Activated CD4-positive, alpha-beta T cell treated with anti-CD3 and anti-CD28 coated beads for 36 hours (primary cell): ENCODE results near the gene NUAK1. TPM values are rescaled to one million over a fixed set of nuclear protein-coding genes. Genes with fewer than 3 reads are reported as not detected.

Experiments used
- ATAC-seq: fragments of 200-7000 bp; cut with Tn5 transposase; one replicate; pipeline ENCODE4 v1.10.0; 2021; ENCODE audit warnings: mild to moderate bottlenecking, moderate library complexity
- CTCF ChIA-PET: fragments of 350-600 bp; sonication (Branson Sonifier 250); formaldehyde crosslinking; loops from one replicate; lab custom pipeline; 2021; ENCODE audit warnings: antibody characterized with exemption; lab: Charles Lee
- POLR2A ChIA-PET: fragments of 350-600 bp; sonication (Branson Sonifier 250); formaldehyde crosslinking; loops from one replicate; lab custom pipeline; 2021; ENCODE audit warnings: antibody characterized with exemption, inconsistent platforms; lab: Charles Lee
- DNase-seq: peaks from one replicate; pipeline ENCODE4 v3.0.0-alpha.2; 2020
- H3K27ac Mint-ChIP-seq: one replicate; pipeline ENCODE4 v1.8.0; 2021; ENCODE audit warnings: mixed read lengths
- H3K27me3 Mint-ChIP-seq: one replicate; pipeline ENCODE4 v1.8.0; 2021; ENCODE audit warnings: mixed read lengths
- H3K36me3 Mint-ChIP-seq: one replicate; pipeline ENCODE4 v1.8.0; 2021; ENCODE audit warnings: low read depth, mixed read lengths
- H3K4me1 Mint-ChIP-seq: one replicate; pipeline ENCODE4 v1.8.0; 2021; ENCODE audit warnings: mixed read lengths
- H3K4me3 Mint-ChIP-seq: one replicate; pipeline ENCODE4 v1.8.0; 2021; ENCODE audit warnings: mild to moderate bottlenecking, moderate library complexity, mixed read lengths
- H3K9me3 Mint-ChIP-seq: one replicate; pipeline ENCODE4 v1.8.0; 2021; ENCODE audit warnings: low read depth, mixed read lengths
- intact Hi-C, 2 experiments: fragments of 100-400 bp; cut with DNase I in 1 of 2; cut with micrococcal nuclease in 1 of 2; formaldehyde crosslinking; loops; one replicate each; pipeline versions ENCODE4 v1.14.2 to v1.15.1; 2022 to 2024; cut with DNase I, micrococcal nuclease
- total RNA-seq, 2 experiments: library from RNA; stranded (reverse); gene quantifications; one replicate each; pipeline ENCODE4 v1.2.3, GENCODE V29; 2021

The NUAK1 gene
- total RNA-seq, 2 experiments from 2014 or later, result not detected

DNA sequence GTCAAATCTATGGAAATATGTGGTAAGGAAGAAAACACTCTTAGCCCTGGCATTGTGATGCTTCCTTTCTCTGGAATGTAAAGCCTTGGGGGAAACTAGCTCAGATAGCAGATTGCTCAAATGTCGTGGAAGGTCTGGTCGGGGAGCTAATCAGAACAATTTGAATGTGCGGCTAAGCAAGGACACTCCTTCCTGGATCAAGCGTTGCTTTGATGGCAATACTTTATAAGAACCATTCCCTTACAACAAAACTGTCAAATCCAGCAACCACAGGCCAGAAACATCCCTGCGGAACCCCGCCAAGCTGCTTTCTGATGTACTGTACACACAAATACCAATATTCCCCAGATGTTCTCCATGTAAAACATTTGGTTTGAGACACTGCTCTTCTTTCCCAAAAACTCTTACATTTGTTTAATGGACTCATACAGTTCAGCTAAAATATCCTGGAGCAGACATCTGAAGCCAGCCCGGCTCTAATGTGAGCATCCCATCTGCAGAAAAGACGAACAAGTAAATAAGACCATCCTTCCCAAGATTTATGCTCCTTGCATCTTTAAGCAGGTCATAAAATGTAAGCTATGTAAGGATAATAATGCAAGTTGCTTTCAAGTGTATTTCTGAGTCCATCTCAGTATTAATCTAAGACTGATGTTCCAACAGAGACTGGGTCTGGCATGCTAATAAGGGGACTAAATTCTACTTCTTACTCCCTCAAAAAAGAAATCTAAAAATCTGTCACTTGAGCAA is 20.2 kb downstream of the NUAK1 start:
- Mint-ChIP-seq H3K9me3 (no peaks in the 10 kb centered on the region), H3K27ac (no peak overlapping the region), H3K27me3 (peaks cover 8% of the 10 kb centered on the region), H3K36me3 (no peaks in the 10 kb centered on the region), H3K4me3 (no peak overlapping the region), H3K4me1 (no peaks in the 10 kb centered on the region)
- intact Hi-C loops, result no loop called here
- POLR2A ChIA-PET, result no interaction called here
- ATAC-seq, result no peak
- no peak for DNase-seq
- CTCF ChIA-PET, result interaction anchor here (0.6 to 0.8 kb wide), 3 partner anchors 148 to 755 kb away, joined by 3 read pairs; no protein-coding TSS in a partner anchor

DNA sequence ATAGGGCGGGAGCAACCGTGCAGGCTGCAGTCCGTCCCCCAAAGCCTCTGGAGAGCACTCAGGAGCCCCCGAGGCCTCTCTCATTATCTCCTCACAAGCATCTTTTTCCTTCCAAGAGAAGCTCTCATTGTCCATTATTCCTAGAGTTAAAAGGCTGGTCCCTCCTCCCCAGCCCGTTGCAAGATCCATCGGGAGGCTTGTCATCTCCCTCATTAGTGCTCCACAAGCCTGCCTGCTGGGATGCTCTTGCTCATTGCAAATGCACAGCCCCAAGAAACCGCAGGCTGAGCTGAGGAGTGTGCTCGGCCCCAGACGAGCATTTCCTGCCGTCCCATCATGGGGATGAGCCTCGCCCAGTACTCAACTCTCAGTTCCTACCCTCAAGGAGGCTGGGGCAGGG is 23.3 kb downstream of the NUAK1 start:
- no peak overlapping the region for H3K4me3 Mint-ChIP-seq
- POLR2A ChIA-PET, result no interaction called here
- ATAC-seq (no peak), DNase-seq (no peak)
- no peaks in the 10 kb centered on the region for H3K36me3 Mint-ChIP-seq
- no peak overlapping the region for H3K27ac Mint-ChIP-seq
- CTCF ChIA-PET, result interaction anchor here (0.7 kb wide), 1 partner anchor 34 kb away, joined by 3 read pairs; no protein-coding TSS in a partner anchor
- peaks cover 5% of the 10 kb centered on the region for H3K27me3 Mint-ChIP-seq
- peaks cover 6% of the 10 kb centered on the region for H3K4me1 Mint-ChIP-seq
- intact Hi-C loops, result no loop called here
- no peaks in the 10 kb centered on the region for H3K9me3 Mint-ChIP-seq

GRCh38 chr12:106114447-106115068 is 24.2 kb downstream of the NUAK1 start:
- ChIA-PET POLR2A (no interaction called here), CTCF (no interaction called here)
- intact Hi-C loops, result no loop called here
- H3K27me3 Mint-ChIP-seq, result peaks cover 11% of the 10 kb centered on the region
- H3K4me1 Mint-ChIP-seq, result peaks cover 6% of the 10 kb centered on the region
- H3K27ac Mint-ChIP-seq, result no peak overlapping the region
- H3K36me3 Mint-ChIP-seq, result no peaks in the 10 kb centered on the region
- no peak for ATAC-seq
- no peaks in the 10 kb centered on the region for H3K9me3 Mint-ChIP-seq
- H3K4me3 Mint-ChIP-seq, result no peak overlapping the region
- DNase-seq, result no peak

- Mint-ChIP-seq H3K4me1 (peaks cover 6% of the 10 kb centered on the region), H3K27me3 (peaks cover 12% of the 10 kb centered on the region), H3K27ac (no peak overlapping the region), H3K36me3 (no peaks in the 10 kb centered on the region), H3K9me3 (no peaks in the 10 kb centered on the region), H3K4me3 (no peak overlapping the region)
- ATAC-seq, result no peak
- no peak for DNase-seq
- ChIA-PET CTCF (no interaction called here), POLR2A (no interaction called here)
- intact Hi-C loops, result no loop called here
Measured at GRCh38 chr12:106113824-106114446, 24.8 kb downstream of the NUAK1 start.

- Mint-ChIP-seq H3K9me3 (no peaks in the 10 kb centered on the region), H3K4me3 (no peak overlapping the region), H3K27me3 (peaks cover 12% of the 10 kb centered on the region), H3K4me1 (peaks cover 6% of the 10 kb centered on the region), H3K36me3 (no peaks in the 10 kb centered on the region), H3K27ac (no peak overlapping the region)
- intact Hi-C loops, result no loop called here
- no peak for DNase-seq
- ChIA-PET CTCF (no interaction called here), POLR2A (no interaction called here)
- ATAC-seq, result peak; percentile 16
Measured at GRCh38 chr12:106113446-106113823, 25.3 kb downstream of the NUAK1 start.

- Mint-ChIP-seq H3K27ac (no peak overlapping the region), H3K36me3 (no peaks in the 10 kb centered on the region), H3K27me3 (peaks cover 12% of the 10 kb centered on the region), H3K4me1 (peaks cover 6% of the 10 kb centered on the region), H3K9me3 (no peaks in the 10 kb centered on the region), H3K4me3 (no peak overlapping the region)
- DNase-seq, result peak; percentile 33
- intact Hi-C loops, result no loop called here
- ATAC-seq, result peak; percentile 73
- ChIA-PET CTCF (interaction anchor here (1.2 kb wide), 1 partner anchor 23 kb away, joined by 3 read pairs; no protein-coding TSS in a partner anchor), POLR2A (no interaction called here)
Measured at GRCh38 chr12:106113042-106113441, 25.7 kb downstream of the NUAK1 start.

- POLR2A ChIA-PET, result no interaction called here
- Mint-ChIP-seq H3K36me3 (no peaks in the 10 kb centered on the region), H3K27me3 (peaks cover 18% of the 10 kb centered on the region), H3K9me3 (no peaks in the 10 kb centered on the region), H3K27ac (no peak overlapping the region), H3K4me1 (peaks cover 6% of the 10 kb centered on the region), H3K4me3 (no peak overlapping the region)
- no peak for ATAC-seq
- CTCF ChIA-PET, result interaction anchor here (1.2 kb wide), 1 partner anchor 23 kb away, joined by 3 read pairs; no protein-coding TSS in a partner anchor
- intact Hi-C loops, result no loop called here
- no peak for DNase-seq
Measured at GRCh38 chr12:106112145-106112821, 26.5 kb downstream of the NUAK1 start.

GRCh38 chr12:106110626-106111300 is 28.0 kb downstream of the NUAK1 start:
- no peak for DNase-seq
- H3K9me3 Mint-ChIP-seq, result no peaks in the 10 kb centered on the region
- H3K4me3 Mint-ChIP-seq, result no peak overlapping the region
- no peak for ATAC-seq
- peaks cover 18% of the 10 kb centered on the region for H3K27me3 Mint-ChIP-seq
- POLR2A ChIA-PET, result no interaction called here
- no peaks in the 10 kb centered on the region for H3K36me3 Mint-ChIP-seq
- CTCF ChIA-PET, result no interaction called here
- H3K27ac Mint-ChIP-seq, result no peak overlapping the region
- H3K4me1 Mint-ChIP-seq, result peaks cover 6% of the 10 kb centered on the region
- intact Hi-C loops, result no loop called here

GRCh38 chr12:106109168-106109910 is 29.4 kb downstream of the NUAK1 start:
- Mint-ChIP-seq H3K4me3 (no peak overlapping the region), H3K27me3 (peaks cover 18% of the 10 kb centered on the region), H3K36me3 (no peaks in the 10 kb centered on the region), H3K27ac (no peak overlapping the region), H3K4me1 (peaks cover 6% of the 10 kb centered on the region), H3K9me3 (no peaks in the 10 kb centered on the region)
- CTCF ChIA-PET, result interaction anchor here (1.4 kb wide), 1 partner anchor 27 kb away, joined by 3 read pairs; no protein-coding TSS in a partner anchor
- ATAC-seq (no peak), DNase-seq (no peak)
- POLR2A ChIA-PET, result no interaction called here
- intact Hi-C loops, result no loop called here

GRCh38 chr12:106108185-106108835 is 30.4 kb downstream of the NUAK1 start:
- intact Hi-C loops, result no loop called here
- Mint-ChIP-seq H3K36me3 (no peaks in the 10 kb centered on the region), H3K4me3 (no peak overlapping the region), H3K9me3 (no peaks in the 10 kb centered on the region), H3K27ac (no peak overlapping the region), H3K4me1 (peaks cover 6% of the 10 kb centered on the region), H3K27me3 (peaks cover 20% of the 10 kb centered on the region)
- ATAC-seq, result no peak
- ChIA-PET POLR2A (no interaction called here), CTCF (interaction anchor here (1.4 kb wide), 1 partner anchor 28 kb away, joined by 3 read pairs; no protein-coding TSS in a partner anchor)
- DNase-seq, result no peak
